Glomerular endothelial cell (primary cell): ENCODE results near the gene PROC. TPM values are rescaled to one million over a fixed set of nuclear protein-coding genes. Genes with fewer than 3 reads are reported as not detected.

Experiments
- DNase-seq: peaks from one replicate; pipeline ENCODE4 v3.0.0-alpha.2; 2011; ENCODE audit warnings: low read depth, low spot score; ENCODE audit errors: extremely low read depth
- total RNA-seq: library from RNA; depleted of rRNA; stranded (reverse); fragments of >200 nt; gene quantifications from 2 replicates; pipeline ENCODE4 v1.2.3, GENCODE V29; 2015

PROC gene
- not detected in 2 replicates for total RNA-seq

GRCh38 chr2:127418300-127419111 lies at the start of gene PROC:
Gene PROC, plus strand, starts transcription at chr2:127418427. Its CDS starts 1,516 bp downstream, at chr2:127419943.
- DNase-seq: no peak

DNA sequence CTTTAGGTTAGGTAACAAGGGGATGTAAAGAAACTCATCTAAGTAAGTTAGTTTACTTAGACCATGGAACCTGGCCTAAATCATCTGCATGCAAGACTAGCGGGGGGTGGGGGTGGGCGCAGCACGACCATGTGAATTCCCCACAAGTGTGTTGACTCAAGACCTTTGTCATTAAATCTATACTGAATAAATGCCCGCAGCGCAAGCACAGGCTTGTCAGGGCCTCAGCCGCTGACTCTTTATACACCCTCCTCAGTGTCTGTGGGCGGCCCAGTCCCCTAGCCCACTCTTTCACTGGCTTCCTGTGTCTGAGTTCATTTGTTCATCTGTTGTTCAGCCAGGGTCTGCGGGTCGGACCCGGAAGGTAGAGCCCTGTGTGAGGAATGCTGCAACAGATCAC lies 48.2 kb upstream of the PROC start:
- DNase-seq: no peak

DNA sequence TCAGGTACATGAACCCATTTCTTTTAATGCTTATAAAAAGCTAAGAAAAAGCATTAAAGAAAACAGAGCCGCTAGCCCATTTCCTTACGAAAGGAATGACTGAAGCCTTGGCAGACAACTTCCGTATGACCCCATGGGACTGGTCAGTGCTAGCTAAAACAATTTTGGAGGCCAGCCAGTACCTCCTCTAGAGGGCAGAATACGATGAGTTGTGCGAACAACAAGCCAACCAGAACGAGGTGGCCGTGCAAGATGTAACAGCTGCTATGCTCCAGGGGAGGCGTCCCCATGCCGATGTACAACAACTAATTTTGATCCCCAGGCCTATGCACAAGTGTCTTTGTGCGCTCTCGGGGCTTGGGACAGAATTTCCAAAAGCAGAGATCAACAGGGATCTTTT lies 47.2 kb upstream of the PROC start:
- DNase-seq: no peak

GRCh38 chr2:127373362-127374083 lies 44.7 kb upstream of the PROC start:
- DNase-seq: no peak

DNA sequence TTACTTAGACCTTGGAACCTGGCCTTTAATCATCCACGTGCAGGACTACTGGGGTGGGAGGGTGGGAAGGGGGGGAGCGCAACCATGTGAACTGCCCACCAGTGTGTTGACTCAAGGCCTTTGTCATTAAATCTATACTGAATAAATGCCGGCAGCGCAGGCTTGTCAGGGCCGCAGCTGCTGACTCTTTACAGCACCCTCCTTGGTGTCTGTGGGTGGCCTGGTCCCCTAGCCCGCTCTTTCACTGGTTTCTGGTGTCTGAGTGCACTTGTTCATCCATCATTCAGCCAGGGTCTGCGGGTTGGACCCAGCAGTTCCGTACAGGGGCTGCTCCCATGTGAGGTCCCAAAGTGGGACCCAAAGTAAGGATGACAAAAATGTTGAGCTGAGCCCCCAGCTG lies 42.0 kb upstream of the PROC start:
- no peak for DNase-seq

DNA sequence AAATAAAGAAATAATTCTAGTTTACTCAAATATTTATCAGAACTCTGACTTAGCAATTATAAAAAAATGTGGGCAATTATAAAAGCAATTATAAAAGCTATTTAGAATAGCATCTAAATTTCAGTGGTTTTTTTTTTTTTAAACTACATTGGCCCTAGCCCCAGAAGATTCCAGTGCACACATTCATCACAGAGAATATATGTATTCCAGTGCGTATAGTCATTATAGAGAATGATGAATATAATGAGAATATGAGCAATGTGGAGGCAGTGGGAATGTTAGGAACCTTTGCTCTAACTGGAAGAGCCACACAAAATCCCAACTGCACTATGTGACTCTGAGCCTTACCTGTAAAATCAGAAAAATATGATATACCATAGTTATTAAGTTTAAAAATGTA lies 41.0 kb upstream of the PROC start:
- DNase-seq: no peak

GRCh38 chr2:127378720-127379119 lies 39.5 kb upstream of the PROC start:
- DNase-seq: no peak

- DNase-seq: no peak
These were observed 38.4 kb upstream of the PROC start for GRCh38 chr2:127379712-127380355.

DNA sequence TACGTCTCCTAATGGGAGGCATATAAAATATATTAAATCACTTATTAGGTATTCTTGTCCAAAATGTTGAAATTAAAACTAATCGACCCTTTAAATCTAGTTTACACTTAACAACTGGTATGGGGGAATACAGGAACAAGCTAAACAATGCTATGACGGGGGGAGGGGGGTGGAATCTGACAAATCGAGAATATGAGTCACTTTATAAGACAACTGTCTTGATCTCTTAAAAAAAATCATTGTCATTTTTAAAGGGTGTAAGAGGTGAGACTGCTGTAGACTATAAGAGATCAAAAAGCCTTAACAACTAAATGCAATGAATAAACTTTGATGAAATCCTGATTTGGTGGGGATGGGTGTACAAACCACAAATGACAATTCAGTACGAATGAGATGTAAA lies 36.5 kb upstream of the PROC start:
- DNase-seq: no peak

- DNase-seq: no peak
These were observed 35.4 kb upstream of the PROC start for GRCh38 chr2:127382831-127383230.

DNA sequence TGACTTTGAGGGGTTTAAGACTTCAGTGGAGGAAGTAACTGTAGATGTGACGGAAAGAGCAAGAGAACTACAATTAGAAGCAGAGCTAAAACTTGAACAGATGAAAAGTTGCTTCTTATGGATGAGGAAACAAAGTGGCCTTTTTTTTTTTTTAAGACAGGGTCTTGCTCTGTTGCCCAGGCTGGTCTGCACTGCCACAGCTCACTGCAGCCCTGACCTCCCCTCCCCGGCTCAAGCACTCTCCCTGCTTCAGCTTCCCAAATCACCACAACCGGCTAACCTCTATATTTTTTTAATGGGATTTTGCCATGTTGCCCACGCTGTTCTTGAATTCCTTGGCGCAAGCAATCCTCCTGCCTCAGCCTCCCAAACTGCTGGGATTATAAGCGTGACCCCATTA lies 33.7 kb upstream of the PROC start:
- no peak for DNase-seq

DNA sequence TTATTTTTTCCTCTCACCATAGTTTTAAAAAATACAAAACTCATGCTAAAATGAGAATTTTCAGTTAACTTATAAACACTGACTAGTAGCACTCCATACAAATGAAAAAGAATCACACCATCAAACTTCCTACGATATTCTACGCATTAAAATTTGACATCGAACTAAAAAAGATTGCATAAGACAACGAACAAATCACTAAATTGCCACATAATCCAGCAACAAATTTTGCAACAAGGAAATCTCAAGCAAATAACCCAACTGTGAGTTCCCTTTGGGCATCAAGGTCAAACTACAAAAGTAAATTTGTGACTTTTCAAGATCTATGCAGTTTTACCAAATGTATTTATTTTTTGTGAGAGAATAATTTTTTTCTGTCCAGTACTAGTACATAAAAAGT lies 32.0 kb upstream of the PROC start:
- DNase-seq: no peak

DNA sequence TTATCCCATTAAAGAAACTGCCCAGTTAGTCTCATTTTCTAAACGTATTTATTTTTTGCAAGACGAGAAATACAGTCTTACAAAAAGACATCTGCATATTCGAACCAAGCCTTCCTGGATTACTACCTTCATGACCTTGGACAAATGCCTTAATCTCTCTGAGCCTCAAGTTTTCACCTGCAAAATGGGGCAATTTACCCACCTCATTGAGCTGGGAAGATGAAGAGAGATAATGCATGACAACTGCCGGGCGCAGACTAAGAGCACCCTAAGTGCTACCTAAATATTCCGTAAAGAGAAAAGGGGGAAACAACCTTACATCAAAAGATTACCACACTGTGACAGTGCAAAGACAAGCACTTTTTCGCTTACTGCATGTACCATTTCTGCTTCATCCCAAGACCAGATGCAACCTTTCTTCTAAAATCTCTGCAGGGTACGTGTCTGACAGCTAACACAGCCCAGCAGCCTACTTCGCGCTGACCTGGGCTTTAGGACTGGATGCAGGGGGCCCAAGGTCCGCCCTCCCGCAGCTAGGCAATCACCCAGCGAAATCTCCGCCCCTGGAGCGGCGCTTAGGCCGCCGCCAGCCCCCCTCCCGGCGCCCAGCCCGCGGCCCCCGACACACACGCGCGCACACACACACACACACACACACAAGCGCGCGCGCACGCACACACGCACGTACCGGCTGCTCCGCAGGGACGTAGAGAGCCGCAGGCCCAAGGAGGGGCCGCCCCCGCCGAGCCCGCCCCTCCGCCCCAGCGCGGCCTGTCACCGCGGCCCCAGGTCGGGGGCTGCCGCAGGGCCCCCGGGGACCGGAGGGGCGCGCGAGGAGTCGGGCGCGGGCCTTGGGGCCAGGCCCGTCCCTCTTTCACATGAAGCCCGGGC lies 31.2 kb upstream of the PROC start:
- no peak for DNase-seq

- DNase-seq: no peak
These were observed 30.4 kb upstream of the PROC start, which contains the start of gene MAP3K2 for GRCh38 chr2:127387655-127388422. Gene MAP3K2, minus strand, starts transcription at chr2:127387975. Its CDS starts 44,846 bp downstream, at chr2:127343129.

DNA sequence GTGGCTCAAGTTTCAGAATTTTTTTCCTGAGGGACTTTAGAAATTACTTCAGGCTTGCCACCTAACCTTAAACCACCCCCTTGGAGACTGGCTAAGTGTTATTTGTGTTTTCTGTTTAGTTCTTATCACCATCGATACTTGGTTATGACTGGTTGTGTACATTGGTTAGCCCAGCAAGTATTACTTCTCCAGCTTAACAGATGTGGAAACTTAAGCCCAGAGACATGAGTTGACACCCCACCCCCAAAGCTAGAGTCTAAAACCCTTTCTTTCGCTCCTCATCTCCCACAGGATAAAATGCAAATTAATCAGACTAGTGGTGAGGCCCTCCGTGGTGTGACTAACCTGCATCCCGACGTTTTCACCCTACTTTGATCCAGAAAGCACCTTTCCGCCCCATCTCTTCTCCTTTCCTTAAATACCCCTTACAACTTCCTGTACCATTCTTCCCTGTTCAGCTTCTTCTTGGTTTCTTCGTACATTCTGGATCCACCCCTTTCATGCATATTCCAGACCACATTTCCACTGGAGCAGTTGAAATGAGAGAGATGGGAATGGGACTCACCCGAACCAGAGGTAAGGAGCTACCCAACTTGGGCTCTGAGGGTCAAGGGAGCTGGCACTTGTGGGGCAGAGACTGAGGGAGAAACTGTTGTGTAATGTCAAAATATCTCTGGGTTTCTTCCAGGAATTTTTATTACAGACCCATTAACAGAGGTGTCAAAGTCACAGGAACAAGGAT lies 29.6 kb upstream of the PROC start:
- DNase-seq: no peak

GRCh38 chr2:127389778-127390435 lies 28.3 kb upstream of the PROC start:
- no peak for DNase-seq

DNA sequence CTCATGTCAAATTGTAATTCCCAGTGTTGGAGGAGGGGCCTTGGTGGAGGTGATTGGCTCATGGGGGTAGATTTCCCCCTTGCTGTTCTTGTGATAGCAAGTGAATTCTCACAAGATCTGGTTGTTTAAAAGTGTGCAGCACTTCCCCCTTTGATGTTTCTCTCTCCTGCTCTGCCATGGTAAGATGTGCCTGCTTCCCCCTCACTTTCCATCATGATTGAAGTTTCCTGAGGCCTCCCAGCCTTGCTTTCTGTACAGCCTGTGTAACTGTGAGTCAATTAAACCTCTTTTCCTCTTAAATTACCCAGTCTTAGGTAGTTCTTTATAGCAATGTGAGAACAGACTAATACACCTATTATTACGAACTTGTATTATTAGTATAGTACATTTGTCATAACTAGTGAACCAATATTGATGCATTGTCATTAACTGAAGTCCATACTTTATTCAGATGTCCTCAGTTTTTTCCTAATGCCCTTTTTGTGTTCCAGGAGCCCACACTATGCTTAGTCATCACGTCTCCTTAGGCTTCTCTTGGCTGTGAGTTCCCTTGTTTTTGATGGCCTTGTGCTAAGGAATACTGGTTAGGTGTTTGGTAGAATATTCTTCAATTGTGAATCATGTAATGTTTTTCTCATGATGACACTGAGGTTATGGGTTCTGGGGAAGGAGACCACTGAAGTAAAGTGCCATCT lies 25.9 kb upstream of the PROC start:
- DNase-seq: no peak
